ENCODE results near the gene KIZ.
"Not testable (repeated sequence)": the region's sequence is repeated elsewhere in the genome, so short reads cannot be mapped to it uniquely, and the experiment has no call there.

The KIZ gene

DNA sequence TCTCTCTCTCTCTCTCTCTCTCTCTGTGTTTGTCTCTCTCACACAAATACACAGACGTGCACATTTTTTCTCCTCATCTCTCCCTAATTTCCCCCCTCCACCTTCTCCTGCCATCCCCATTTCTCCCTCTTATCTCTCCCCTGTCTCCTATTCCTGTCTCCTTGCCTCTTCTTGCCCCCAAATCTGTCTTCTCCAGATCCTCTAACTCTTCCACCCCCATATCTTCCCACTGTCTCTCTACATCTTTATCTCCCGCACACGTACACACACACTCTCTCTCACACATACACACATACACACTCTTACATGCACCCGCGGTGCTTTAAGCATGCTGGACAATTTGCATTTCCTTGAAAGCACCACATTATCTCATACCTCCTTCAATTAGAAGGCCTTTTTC is 15.9 kb downstream of the KIZ start:
- no peak for DNase-seq

DNA sequence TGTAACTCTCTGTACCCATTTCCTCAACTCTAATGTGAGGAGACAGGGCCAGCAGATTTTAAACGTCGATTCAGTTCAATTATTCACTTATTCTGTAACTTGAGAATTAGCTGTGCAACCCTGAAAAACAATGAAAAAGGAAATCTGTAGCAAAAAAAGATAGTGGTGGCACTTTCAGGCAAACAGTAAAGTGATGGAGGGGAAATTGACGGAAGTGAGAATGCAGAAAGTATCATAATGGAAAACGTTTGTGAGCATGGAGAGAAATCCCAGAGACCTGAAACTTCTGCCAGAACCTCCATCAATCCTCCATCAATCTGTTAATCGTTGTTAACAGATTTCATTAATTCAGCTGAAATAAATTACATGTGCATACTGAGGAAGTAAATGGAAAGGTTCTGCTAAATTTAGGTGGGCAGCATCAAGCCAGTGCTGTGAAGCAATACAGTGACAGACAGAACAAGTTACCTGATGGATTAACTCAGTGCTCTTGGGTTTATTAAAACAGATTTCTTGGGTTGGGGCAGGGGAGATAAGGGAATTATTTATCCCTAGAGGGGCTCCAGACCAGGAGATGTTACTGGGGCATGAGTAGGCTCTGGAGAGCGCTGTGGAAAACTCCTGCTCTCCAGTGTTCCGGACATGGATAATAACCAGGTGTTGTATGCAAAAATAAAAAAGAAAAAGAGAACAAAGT is 17.5 kb downstream of the KIZ start:
- DNase-seq: no peak

DNA sequence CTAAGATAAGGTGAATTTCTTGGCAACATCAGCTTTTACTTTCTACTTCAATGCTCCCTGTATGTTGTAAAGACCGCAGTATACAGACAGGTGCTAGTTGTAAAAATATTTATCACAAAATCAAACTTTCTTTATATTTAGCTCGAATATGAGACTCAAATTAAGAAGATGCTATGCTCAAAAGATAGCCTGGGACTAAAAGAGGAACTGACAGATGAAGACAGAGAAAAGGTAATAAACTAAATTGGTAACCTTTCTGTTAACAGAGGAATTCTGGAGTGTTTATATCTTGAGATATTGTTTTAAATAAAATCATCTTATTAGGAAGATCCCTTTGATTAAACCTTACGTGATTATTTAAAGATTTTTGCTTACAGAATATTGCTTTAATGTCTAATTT is 19.5 kb downstream of the KIZ start:
- DNase-seq: no peak

DNA sequence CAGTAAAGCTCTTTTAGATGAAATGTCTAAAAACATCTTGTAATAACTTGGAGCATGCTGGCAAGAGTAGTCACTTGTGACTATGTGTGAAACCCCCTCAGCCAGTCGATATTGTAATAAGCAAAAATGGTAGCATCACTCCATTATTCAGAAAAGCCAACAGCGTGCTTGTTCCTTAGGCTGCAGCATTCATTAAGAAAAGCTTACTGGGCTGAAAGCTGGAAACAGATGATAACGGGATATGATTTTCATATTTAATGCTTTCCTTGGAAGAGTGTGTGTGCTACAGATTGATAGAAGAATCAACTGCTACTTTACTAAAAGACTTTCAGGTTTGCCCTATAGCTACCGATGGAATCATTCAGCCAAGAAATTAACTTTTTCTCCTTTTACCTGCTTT is 20.3 kb downstream of the KIZ start:
- DNase-seq: no peak

DNA sequence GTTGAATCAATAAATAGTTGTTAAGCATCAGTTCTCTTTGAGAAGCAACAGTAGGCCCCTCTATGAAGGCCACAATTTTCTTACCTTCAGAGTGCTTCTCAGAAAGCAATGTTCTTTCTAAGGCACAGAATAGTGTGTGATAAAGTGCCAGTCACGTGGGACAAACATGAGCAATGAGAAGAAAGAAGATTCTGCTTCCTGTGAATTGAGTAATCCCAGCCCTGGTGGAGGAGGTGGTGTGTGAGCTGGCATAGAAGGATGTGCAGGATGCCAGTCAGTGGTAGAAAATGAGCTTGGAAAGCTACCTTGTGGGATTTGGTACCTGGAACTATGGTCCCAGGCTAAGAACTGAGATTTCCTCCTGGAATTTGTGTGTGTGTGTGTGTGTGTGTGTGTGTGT is 21.7 kb downstream of the KIZ start:
- DNase-seq: no peak

DNA sequence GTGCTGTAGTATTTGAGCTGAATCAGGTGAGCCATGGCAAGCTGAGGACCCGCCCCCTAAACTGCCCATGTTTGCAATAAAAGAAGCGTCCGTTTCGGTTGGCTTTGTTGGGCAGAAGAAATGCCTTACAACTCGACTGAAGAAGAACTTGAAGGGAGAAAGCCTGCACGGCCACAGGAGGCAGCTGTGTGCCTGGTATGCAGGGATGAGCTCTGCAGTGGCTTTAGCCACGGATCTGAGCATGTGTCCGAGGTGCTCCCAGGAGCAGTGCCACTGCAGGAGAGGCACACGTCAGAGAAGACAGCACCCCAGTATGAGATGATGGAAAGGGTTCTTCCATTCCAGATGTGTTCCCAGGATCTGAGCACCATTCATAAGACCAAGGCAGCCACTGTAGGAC is 23.5 kb downstream of the KIZ start:
- no peak for DNase-seq

DNA sequence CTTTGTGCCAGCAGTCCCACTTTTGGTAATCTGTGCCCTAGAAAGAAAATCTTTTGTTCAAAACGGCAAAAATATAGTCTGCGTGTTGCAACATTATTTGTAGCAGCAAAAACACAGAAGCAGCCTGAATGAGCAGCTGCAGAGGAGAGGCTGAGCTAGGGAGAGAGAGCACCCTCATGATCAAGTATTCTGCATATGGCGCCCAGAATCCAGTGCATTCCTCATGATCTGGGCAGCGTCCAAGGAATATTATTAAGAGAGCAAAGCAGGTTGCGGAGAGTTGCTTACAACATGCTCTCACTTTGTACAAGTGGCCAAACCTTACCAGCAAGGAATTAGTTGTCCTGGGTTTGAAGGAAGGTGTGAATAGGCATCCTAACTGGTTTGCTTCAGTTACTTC is 25.9 kb downstream of the KIZ start:
- DNase-seq: no peak

DNA sequence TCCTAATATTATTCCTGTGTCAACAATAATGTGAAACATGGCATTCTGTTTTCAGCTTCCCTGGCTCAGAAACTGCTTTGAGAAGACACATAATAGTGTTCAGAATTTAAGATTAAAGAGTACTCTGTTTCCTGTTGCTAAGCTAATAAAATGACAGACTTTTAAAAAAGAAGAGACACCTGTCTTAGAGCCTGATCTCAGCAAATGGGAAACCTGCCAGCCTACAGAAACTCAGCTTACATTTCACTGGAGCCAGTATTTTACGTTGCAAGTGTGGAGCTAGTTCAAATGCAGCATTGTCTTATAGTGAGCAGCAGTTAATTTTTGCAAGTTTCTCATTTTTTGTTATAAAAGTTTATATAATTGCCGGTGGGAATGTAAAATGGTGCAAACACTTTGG is 28.8 kb downstream of the KIZ start:
- no peak for DNase-seq

DNA sequence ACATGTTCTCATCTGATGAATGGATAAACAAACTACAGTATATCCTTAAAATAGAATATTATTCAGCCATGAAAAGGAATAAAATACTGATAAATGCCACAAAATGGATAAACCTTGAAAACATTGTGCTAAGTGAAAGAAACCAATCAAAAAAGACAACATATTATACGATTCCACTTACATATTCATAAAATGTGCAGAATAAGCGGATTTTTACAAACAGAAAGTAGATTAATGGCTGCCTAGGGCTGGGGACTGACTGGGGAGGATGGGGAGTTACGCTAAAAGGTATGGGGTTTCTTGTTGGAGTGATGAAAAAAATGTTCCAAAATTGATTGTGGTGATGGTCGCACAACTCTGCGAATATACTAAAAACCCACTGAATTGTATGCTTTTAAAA is 29.4 kb downstream of the KIZ start:
- no peak for DNase-seq

DNA sequence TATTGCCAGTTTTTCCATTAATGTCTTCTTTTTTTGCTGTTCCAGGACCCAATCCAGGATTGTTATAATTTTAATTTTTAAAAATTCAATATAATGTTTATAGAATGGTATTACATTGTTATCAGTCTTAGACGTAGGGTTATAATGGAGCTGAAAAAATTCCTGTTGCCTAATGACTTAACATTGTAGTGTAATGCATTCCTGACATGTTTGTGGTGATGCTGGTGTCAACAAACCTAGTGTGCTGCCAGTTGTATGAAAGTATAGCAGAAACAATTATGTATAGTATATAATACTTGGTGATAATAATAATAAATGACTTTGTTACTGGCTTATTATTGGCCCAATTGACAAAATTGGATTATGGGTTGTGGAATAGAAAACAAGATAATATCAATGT is 30.4 kb downstream of the KIZ start:
- DNase-seq: no peak

DNA sequence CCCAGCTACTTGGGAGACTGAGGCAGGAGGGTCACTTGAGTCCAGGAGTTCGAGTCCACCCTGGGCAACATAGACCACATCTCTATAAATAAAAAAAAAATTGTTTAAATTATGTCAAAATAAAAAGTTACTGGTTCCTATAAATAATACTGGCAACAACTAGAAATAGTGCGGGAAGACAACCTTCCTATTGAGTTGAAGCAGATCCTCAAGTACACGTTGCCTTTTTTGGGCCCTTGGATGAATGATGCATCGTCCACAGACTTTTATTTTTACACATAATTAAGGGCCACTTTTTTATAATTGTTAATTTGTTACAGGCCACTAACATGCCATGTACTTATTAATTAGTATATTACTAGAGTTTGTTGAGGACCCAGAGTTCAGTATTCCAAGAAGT is 31.1 kb downstream of the KIZ start:
- DNase-seq: no peak

DNA sequence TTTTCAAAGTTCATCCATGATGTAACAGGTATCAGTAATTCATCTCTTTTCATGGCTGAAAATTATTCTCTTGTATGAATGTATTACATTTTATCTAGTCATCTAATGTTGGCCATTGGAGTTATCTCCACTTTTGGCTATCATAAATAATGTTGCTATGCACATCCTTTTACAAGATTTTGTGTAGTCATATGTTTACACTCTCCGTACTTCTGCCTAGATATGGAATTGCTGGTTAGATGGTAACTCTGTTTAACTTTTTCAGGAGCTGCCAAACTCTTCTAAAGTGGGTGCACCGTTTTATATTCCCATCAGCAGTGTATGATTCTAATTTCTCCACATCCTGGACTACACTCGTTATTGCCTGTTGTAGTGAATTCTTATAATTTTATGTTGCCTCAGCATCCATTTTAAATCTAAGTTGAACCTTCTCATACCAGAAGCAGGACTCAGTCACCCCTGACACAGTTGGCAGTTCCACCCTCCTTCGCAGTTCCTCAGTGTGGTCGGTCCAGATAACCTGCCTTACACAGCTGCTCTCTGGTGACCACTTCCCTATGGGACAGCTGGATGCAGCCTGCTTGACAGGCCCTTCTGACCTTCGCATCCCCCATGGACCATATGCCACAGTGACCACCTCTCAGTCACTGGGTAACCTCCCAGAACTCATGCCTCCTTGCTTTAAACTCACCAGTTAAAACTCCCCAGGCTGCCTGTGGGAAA is 33.9 kb downstream of the KIZ start:
- DNase-seq: no peak

DNA sequence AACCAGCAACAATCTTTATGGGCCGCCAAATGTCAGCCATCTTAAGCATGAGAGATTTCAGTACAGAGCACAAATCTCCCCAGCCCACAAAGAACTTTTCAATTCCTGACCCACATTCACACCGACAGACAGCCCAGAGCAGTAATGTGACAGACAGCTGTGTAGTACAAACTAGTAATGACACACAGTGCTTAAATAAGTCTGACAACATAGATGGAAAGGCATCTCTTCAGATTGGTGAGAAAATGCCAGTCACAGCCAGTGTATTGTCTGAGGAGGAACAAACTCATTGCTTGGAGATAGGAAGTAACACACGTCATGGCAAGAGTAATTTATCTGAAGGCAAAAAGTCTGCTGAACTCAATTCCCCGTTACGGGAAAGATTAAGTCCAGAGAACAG is 36.0 kb downstream of the KIZ start:
- no peak for DNase-seq

DNA sequence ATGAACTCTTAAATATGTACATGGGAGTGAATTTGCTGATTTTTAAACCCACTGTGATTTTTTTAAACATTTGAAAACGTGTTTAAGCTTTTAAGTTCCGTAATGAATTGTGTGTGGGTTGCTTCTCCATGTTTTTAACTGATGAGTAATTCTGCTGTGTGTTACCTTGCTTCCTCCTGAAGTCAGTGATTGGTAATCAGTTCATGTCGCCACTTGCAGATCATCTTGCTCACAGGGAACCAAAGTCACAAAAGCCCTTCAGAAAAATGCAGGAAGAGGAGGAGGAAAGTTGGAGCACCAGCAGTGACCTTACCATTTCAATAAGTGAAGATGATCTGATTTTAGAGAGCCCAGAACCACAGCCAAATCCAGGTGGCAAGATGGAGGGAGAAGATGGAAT is 36.7 kb downstream of the KIZ start:
- no peak for DNase-seq

DNA sequence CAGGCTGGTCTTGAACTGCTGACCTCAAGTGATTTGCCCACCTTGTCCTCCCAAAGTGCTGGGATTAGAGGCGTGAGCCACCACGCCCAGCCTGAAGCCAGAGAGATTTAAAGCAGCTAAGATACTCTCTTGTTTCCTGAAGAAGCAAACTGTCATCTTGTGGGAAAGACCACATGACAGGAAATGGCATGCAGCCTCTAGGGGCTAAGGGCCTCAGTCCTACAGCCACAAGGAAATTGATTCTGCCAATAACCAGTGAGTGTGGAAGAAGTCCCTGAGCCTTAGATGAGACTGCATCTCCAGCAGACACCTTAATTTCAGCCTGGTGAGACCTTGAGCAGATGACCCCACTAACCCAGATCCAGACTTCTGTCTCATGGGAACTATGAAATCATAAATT is 40.9 kb downstream of the KIZ start:
- DNase-seq: no peak

DNA sequence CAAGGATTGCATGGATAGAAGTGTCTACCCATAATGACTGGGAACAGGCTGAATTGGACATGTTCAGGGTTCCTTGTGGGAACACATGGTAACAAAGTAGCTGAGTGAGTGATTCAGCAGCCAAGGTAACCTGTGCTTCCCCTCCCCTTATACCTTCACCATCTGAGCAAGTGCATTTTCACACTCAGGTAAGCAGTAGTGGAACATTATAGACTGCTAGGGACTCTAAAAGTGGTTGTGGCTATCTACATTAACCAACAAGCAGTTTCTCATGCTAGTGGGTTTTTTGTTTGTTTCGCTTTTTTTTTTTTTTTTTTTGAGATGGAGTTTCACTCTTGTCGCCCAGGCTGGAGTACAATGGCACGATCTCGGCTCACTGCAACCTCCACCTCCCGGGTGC is 41.4 kb downstream of the KIZ start:
- DNase-seq: no peak

DNA sequence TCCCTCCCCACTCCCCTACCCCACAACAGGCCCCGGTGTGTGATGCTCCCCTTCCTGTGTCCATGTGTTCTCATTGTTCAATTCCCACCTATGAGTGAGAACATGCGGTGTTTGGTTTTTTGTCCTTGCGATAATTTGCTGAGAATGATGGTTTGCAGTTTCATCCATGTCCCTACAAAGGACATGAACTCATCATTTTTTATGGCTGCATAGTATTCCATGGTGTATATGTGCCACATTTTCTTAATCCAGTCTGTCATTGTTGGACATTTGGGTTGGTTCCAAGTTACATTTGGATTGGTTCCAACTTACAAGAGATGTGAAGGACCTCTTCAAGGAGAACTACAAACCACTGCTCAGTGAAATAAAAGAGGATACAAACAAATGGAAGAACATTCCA is 42.2 kb downstream of the KIZ start:
- DNase-seq: not testable (repeated sequence)

DNA sequence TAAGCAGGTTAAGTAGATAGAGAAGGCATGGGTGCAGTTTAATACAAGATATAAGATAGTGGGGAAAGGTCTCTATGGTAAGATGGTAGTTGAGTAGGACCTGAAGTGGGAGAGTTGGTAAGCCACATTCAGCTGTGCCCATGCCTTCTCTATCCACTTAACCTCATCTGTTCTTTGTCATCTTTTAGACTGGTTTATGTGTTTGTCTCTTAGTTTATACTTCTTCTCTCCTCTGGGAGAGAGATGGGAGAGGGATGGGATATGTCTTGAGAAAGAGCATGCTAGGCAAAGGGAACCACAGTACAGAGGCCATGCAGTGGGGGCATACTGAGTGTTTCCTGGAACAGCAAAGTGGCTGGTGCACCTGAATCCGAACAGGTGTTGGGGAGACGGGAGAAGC is 46.7 kb downstream of the KIZ start:
- DNase-seq: no peak

DNA sequence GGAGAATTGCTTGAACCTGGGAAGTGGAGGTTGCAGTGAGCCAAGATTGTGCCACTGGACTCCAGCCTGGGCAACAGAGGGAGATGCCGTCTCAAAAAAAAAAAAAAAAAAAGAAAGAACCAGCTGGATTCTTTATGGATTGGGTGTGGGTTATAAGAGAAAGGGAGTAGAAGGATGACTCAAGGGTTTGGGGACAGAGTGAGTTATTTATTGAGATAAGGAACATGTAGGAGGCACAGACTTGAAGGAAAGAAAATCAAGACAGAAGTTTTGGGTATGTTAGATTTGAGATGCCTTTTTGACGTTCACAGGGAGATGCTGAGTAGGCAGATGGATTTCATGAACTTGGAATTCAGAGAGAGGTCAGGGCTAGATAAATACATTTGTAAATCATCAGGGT is 47.6 kb downstream of the KIZ start:
- DNase-seq: no peak

DNA sequence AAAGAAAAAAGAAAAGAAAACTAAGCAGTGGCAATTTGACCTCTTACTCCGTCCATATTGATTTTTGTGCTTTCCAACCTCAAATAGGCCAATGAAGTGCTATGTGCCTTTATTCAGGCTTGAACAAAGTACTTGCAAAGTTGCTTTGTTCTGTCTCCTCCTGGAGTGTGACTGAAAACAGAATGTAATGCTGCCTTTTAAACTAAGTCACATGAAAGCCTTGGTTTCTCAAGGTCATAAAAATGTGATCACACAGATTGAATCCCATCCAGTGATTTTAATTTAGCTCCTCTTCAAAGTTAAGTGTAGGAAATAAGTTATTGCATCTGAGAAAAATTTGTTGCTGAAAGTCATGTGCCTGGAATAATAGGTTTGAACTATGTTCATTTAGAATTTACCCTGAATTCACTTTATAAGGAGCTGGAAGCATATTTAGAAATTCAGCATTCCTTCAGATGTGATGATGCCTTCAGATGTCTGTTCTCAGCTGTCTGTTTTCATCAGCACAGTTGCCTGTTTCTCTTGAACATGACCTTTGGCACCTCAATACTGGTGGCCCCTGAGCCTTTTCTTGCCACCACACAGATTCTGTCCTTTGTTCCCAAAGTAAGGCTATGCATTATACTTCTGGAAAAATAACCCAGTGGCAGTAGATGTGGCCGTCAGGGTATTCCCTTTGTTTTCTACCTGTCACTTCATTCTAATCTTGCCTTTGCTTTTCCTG is 48.8 kb downstream of the KIZ start:
- no peak for DNase-seq

DNA sequence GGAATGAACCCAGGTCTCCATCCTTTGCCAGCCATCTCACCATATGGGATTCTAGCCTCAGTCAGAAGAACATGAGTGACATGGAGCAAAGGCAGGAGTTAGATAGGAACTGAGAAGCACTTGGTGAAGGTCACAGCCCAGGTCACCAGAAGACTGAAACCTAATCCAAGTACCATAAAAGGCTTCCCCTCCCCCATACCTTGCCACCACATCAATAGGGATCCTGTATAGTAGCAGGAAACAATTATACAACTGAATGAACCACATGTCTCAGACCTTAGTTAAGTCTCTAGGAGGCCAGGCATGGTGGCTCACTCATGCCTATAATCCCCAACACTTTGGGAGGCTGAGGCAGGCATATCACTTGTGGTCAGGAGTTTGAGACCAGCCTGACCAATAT is 49.6 kb downstream of the KIZ start:
- no peak for DNase-seq

DNA sequence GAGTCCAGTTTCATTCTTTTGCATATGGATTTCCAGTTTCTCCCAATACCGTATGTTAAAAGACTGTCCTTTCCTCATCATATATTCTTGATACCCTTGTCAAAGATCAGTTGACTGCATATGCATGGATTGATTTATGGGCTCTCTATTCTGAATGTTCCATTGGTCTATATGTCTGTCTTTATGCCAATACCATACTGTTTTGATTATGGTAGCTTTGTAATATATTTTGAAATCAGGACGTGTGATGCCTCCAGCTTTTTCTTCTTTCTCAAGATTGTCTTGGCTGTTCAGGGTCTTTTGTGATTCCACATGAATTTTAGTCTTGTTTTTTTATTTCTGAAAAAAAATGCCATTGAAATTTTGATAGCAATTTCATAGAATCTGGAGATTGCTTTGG is 51.9 kb downstream of the KIZ start:
- DNase-seq: no peak

DNA sequence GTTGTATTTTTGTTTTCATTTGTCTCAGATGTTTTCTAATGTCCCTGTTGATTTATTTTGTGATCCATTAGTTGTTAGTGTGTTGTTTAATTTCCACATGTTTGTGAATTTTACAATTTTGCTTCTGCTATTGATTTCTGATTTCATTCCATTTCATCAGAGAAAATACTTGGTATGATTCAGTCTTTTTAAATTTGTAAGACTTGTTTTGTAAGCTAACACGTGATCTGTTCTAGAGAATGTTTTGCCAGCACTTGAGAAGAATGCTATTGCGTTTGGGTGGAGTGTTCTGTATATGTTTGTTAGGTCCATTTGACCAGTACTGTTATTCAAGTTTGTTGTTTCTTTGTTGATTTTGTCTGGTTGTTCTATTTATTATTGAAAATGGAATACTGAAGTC is 53.9 kb downstream of the KIZ start:
- no peak for DNase-seq

DNA sequence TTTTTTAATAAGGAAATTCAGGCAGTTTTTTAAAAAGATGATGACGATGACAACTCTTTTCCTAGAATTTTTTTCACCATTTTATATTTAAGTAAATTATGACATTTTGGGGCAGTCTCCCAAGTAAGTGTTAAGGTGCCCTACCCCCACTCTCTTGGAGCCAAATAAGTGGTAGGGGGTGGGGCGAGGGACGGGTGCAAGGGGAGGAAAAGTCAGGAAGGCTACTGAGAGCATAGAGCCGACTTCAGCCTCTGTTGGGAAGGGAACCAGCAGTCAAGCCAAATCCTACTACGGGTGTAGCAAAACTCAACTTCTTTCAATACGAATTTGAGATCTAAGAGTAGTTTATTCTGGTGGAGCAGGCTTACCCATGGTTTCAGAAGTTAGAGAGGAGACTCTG is 54.4 kb downstream of the KIZ start:
- no peak for DNase-seq

Data from activated T-cell treated with anti-CD3 and anti-CD28 coated beads, Interleukin-2, amount 50 U/mL, for 1 hour (primary cell).